HTERT RPE-1 (cell line): Measurements from ENCODE around the gene GLO1.
"Not testable (repeated sequence)": the region's sequence is repeated elsewhere in the genome, so short reads cannot be mapped to it uniquely, and the experiment has no call there.

Experiments used
- in situ Hi-C: fragments of 300-500 bp; cut with MboI; formaldehyde crosslinking; loops from 4 replicates; pipeline ENCODE4 v1.14.3; 2020; ENCODE audit warnings: low sequenced_read_pairs

GLO1 gene

DNA sequence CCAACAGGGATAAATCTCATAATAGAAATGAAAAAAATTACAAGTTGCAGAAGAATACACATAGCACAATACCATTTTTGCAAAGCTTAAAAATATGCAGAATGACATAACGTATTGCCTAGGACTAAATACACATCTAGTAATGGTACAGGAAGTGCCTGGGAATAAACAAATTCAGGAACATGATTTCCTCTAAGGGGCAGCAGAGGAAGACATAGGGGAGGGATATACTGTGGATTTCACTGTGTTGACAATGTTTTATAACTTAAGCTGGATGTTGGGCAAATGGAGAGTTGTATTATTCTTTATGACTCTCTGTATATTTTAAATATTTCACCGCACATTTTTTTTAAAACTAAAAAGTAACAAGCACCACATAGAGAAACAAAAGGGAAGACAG, 5.6 kb upstream of the GLO1 start:
- in situ Hi-C loops = no loop called here

DNA sequence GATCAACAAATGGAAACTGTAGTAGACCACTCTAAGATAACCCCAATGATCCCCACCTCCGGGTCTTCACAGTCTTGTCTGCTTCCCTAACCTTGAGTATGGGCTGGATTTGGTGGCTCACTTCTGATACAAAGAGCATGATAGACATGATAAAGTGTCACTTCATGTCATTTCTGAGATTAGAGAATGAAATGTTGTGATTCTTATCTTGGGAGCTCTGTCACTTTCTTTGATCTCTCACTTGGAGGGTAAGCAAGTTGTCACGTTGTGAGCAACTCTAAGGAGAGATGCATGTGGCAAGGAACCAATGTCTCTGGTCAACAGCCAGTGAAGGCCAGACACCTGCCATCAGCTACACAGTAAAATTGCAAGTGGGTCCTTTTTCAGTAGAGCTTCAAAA, 3.0 kb upstream of the GLO1 start:
- in situ Hi-C loops = no loop called here

DNA sequence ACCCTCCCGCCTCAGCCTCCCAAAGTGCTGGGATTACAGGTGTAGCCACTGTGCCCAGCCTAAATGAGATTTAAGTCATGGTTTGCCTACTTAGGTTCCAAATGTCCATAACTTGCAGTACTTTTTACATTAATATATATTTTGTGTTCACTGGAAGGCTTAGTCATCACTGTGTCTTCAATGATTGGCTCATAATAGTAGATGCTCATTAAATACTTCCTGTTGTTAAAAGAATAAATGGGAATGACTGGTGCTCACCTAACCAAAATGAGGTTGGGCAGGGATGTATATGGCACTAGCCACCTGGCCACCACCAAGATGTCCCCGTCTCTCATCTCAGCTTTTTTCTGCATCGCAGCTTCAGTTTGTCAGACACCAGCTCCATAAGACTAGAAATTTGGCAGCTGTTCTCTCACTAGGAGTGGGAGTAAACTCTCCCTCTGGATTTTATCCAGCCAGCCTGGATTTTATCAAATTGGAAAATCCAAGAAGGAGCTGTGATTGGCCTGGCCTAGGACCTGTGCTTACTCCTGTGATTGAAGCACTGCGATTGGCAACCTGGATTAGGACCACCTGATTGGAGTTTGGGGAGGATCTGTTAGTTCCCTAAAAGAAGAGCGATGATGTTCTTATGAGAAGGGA, 1.1 kb upstream of the GLO1 start:
- in situ Hi-C loops = no loop called here

DNA sequence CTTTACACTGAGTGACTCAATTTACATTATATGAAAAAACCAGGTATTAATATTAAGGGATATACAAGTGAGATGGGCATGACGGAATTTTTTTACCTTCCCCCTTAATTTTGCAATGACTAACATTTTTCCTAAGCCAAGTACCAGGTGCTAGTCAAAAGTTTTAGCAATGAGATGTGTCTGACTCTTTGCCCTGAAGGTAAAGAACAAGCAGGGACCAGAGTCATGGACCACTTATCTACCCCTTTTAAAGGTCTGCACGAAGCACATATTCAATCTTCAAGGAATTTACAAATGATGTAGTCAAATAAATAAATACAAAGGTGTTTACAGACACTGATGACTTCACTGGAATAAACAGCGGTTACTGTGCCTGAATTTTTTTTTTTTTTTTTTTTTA, 1.4 kb downstream of the GLO1 start:
- in situ Hi-C loops = no loop called here

DNA sequence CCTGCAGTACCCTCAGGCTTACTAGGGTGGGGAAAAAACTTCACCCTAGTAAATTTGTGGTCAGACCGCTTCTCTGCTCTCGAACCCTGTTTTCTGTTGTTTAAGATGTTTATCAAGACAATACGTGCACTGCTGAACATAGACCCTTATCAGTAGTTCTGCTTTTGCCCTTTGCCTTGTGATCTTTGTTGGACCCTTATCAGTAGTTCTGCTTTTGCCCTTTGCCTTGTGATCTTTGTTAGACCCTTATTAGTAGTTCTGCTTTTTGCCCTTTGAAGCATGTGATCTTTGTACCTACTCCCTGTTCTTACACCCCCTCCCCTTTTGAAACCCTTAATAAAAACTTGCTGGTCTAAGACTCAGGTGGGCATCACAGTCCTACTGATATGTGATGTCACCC, 3.2 kb downstream of the GLO1 start:
- in situ Hi-C loops = not testable (repeated sequence)

DNA sequence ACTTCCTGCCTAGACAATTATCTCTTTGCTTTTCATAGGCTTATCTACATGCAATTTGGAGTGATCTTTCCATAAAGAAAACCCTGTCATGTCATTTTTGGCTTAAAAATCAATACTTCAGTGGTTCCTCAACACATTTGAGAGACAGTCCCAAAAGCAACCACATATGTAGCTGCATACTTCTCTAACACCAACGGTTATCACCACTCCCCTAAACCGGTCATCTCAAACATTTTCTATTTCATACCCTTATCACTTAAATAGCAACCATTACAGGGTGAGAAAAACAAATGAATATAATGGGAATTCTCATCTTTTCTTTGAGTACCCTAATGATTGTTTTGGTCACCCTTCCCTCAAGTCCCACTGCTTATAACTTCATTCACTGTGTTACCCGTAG, 5.1 kb downstream of the GLO1 start:
- in situ Hi-C loops = no loop called here

DNA sequence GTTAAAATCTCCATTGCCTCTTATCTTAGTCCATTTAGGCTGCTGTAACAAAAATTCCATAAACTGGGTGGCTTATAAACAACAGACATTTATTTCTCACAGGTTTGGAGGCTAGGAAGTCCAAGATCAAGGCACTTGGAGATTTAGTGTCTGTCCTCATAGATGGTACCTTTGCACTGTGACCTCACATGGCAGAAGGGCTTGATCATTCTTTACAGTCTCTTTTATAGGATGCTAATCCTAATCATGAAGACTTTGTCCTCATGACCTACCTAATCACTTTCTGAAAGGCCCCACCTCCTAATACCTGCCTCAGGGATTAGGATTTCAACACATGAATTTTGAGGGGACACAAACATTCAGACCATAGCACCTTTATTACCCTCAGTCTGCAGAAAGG, 6.6 kb downstream of the GLO1 start:
- in situ Hi-C loops = no loop called here

DNA sequence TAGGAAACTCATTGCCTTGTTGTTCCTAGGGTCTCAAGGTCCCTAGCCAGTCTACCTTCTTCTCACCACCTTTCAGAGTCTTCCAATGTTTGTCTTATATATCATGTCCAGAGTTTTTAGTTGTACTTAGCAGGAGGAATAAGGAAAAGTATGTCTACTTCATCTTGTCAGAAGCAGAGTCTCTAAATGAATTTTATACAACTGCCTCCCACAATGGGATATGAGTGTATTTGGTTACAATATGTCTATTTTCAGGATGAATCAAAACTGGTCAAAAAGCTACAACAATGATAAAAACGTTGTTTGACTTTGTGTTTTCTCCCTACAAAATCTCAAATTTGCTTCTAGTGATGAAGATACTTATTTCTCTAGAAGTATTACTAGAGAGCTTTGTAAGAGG, 7.0 kb downstream of the GLO1 start:
- in situ Hi-C loops = no loop called here

DNA sequence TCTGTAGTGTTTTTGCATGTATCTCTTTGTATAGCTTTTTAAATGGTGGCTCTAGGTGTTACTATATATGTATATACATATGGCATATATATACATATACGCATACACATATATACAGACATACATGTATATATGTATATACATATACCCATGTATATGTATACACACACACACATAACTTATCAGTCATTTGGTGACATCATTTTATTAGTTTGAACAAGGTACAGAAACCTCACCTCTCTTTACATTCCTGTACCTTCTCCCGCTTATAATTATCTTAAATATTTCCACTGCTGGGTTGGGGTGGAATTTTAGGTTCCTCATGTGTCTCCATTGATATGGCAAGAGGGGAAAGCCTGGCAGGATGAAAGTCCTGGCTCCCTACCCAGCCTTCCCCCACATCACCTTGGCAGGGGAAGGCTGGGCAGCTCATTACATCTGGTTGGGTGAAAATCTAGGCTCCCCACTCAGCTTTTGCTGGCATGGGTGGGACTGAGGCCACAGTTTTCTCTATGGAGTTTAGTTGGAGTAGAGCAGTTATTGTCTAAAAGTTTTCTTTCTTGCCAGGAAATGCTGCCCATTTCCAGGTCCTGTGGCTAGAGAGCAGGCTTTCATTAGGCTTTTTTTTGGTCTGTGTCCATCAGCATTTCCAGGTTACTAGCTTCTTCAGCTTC, 7.6 kb downstream of the GLO1 start:
- in situ Hi-C loops = no loop called here

DNA sequence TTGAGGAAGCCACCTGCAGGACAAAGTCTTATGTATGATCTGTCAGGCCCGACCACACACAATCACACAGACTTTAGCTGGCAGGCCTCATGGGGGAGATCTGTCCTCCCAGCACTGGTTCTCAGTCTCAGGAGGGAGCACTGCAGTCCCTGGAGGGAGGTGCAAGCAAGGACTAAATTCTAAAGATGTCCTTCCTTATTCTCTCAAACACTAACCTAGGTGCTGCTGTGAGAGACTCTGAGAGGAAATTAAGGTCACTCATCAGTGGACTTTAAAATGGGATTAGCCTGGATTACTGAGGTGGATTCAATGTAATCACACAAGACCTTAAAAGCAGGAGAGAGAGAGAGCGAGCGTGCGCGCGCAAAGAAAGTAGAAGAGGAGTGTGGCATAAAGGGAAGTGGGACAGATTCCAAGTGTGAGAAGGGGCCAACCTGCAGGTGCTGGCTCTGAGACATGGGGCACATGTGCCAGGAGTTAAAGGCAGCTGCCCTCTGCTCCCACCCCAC, 14.3 kb downstream of the GLO1 start:
- in situ Hi-C loops = no loop called here

DNA sequence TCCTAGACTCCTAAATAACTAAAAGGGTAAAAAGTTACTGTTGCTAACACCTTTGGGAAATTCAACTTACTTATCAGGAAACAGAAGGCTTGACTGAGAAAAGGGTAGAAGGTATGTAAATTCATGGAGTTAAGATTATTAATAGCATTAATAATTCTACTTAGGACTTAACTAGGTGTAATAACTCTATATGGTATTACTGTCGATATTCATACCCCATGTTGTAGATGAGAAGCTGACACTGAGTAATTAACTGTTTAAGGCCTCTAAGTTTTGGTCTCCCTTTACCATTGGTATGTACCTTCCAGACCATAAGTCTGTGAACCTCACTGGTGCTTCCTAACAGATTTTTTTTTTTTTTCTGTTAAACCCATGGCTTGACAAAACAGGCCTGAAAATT, 15.4 kb downstream of the GLO1 start:
- in situ Hi-C loops = no loop called here

DNA sequence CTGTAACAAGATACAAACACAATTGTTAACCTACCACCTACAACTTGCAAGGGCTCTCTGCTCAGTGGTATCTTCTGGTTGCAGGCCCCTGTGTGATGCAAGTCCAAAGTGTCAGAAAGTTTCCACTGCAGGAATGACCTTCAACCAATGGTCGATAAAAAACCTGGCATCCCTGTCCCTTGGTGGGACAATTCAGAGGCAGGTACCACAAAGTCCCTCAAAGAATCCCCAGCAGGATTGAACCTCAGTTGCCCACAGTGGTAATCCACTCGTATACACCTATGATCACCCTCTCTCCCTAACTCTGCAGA, 15.9 kb downstream of the GLO1 start:
- in situ Hi-C loops = no loop called here

DNA sequence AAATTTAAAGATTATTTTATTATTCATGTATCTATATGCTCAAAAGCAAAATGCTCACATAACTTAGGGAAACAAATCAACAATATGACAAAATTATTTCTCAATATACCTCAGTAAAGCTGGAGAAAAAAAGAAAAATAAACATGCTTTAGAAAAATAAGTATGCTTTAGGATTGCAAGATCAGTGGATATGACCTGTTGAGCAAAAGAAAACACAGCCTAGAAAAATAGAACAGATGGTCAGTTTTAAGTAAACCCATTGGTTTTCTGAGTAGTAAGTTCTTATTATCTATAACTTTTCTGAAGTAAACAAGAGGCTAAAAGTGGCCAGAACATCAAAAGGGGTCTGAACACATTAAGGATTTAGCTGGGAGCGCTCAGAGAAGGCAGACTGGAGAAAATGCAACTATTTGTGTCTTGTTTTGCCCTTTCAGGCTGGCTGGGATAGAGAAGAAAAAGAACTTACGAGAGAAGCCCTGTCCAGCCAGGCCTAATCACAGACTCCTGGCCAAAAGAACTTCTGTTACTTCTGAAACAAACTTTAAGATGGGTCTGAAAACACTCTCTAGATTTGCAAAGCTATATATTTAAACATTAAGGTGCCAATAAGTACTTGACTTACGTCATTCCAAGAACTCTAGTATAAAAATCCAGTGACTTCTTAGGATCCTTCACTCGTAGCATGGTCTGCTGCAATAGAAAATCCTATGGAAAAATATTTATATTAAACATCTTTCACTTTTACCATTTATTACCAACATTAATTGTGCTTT, 16.5 kb downstream of the GLO1 start:
- in situ Hi-C loops = no loop called here

DNA sequence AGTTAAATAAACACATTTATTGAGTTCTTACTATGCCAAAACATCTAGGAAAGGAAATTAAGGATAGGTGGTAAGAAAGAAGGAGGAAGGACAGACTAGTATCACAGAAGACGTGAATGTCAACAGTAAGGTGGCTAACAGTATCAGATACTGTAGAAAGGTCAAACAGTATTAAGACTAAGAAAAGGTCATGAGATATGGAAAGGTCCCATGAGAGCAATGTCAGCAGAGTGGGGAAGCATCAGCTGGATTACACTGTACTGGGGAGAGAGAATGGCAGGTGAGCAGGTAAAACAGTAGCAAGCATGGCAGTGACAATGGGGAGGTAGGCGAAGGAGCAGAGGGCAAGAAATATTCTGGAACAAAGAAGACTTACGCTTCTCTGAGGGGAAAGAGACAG, 18.0 kb downstream of the GLO1 start:
- in situ Hi-C loops = no loop called here

DNA sequence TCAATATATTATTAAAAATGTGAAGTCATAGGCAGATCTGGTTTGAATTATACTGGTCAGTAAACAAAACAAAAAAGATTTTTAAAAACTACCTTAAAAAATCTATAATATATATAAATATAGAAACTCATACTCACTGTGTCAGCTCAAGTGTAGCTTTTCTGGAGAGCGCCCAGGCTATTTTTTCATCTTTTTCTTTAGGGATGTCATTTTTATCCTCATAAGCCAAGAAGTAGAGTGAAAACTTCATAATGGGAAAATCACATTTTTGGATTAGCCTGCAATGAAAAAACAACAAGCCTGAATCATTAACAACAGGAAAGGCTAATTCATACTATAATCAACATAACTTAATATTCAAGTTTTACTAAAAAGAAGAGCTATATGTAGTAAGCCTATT, 18.7 kb downstream of the GLO1 start:
- in situ Hi-C loops = no loop called here

DNA sequence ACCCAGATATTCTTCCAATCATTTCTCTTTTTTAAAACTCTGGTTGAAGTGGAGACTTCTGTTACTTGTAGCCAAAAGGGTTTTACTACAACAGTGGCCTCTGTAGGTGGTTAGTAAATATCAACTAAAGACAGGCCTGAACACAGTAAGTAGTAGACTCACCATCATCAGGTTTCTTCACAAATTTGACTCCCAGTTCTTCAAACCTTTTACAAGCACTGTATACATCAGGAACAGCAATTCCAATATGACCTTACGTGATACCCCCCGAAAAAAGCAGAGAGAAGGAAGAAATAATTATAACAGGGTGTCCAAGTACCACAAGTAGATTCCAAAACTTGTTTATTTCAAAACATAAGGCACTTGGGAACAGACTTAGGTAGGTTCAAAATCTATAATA, 21.1 kb downstream of the GLO1 start:
- in situ Hi-C loops = no loop called here

DNA sequence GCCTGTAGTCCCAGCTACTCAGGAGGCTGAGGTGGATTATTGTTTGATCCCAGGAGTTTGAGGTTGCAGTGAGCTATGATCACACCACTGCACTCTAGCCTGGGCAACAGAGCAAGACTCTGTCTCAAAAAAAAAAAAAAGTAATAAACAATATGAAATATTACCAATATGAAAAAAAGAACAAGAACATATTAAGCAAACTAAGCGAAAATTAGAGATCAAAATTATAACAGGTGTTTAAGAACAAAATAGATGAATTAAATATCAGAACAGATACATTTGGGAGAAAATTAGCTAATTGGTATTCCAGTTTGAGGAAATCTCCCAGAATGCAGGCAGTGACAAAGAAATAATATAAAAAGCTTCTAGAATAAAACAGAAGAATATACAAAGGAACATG, 23.3 kb downstream of the GLO1 start:
- in situ Hi-C loops = no loop called here

DNA sequence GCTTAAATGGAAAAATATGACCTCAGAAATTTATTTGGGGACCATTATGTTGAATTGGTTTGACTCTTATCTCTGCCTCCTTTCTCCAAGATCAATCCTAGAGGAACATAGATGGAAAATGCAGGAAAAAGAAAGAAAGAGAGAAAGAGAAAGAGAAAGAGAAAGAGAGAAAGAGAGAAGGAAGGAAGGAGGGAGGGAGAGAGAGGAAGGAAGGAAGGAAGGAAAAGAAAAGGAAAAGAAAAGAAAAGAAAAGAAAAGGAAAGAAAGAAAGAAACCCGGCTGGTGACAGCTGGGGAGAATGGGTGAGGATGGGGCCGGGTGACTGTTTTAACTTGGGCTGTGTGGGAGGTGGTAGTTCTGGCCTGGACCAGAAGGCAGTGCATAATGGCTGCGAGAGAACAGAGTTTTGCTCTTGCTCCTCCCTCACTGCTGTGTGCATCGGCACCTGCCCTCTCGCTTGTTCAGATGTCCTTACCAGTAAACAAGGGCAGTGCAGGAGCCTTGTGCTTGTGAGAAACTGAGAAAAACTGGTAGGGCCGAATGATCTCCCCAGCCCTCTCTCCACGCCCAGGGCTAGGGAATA, 24.7 kb downstream of the GLO1 start:
- in situ Hi-C loops = no loop called here

DNA sequence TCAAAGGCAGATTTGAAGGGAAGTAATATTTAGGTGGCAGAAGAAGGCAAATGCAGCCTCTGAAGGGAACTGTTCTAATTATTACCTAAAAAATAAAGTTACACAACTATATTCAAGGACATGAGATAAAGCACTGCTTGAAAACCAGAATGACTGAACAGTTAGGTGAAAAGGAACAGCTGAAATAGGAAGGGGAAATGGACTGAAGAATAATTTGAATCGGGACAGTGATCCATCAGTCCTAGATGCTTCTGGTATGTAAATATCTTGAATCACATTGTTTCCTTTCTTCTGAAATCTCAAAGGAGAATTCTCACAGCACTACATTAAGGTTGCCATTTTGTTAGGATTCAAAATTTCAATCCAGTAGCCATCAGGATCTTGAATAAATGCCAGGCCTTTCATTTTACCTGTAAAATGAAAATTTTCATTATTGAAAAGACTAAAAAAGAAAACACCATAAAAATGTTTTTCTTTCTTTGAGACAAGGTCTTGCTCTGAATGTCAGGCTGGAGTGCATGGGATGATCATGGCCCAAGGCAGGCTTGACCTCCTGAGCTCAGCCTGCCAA, 25.9 kb downstream of the GLO1 start:
- in situ Hi-C loops = no loop called here

DNA sequence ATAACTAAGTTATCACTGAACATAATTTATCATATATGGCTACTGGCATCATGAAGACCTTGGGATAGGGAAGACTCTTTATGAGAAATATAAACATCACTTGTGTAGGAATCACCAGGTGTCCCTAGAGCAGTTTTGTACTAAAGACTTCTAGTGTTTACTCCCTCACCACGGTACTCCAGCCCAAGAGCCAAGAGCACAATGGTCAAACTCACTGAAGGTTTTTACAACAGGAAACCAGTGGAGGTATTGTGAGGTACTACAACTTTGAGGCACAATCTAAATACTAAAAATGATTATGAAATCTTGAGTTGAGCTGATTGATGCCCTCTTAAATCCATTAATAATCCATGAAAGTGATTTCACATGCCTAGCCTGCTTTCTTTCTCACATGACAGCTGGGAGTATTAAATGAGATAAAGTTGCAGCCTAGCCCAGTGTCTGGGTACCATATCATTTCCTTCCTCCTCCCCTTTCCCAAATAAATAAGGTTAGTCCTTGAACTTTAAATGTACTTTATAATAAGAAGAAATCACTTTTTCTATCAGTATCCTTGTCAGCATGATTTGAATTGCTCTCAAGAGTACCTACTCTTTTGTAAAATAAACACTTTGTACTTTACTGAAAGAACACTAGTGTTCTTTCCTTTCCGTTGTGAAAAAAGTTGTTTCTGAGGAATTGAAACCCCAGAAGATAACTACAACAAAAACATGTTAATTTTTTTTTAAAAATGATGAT, 26.5 kb downstream of the GLO1 start:
- in situ Hi-C loops = no loop called here
